ENCODE data around the gene MAP2K2.

- TF ChIP-seq MYBL2 (CRISPR knock-in tag; IDR thresholded peaks at IDR 0.05) (no peak), ZBTB43 (CRISPR knock-in tag; IDR thresholded peaks at IDR 0.05) (no peak), CTCF (IDR thresholded peaks at IDR 0.05) (no peak), HMGXB4 (CRISPR knock-in tag; IDR thresholded peaks at IDR 0.05) (no peak), JAZF1 (CRISPR knock-in tag; IDR thresholded peaks at IDR 0.05) (no peak), ZNF423 (CRISPR knock-in tag; IDR thresholded peaks at IDR 0.05) (no peak)
Observed at GRCh38 chr19:4055209-4055552, 68.7 kb downstream of the MAP2K2 start.
